Left lung (tissue), 10 donors: ENCODE results near the gene GDPD2. TPM values are rescaled to one million over a fixed set of nuclear protein-coding genes. Genes with fewer than 3 reads are reported as not detected.

Experiments used
- ATAC-seq: fragments of 200-7000 bp; cut with Tn5 transposase; one replicate; pipeline ENCODE4 v1.9.1; 2020; ENCODE audit warnings: moderate library complexity
- DNase-seq, 4 donors: peaks; one replicate each; pipeline ENCODE4 v3.0.0-alpha.2; 2013 to 2020
- H3K27ac ChIP-seq, 2 donors: fragments of 200-600 bp; sonication (generic) in 1 of 2; one replicate each; pipeline versions ENCODE4 v1.5.0 to v1.8.0; 2020 to 2021
- H3K27me3 ChIP-seq, 2 donors: fragments of 200-600 bp; sonication (generic) in 1 of 2; one replicate each; pipeline versions ENCODE4 v1.5.0 to v1.8.0; 2020 to 2021
- H3K36me3 ChIP-seq, 2 donors: fragments of 200-600 bp; sonication (generic) in 1 of 2; one replicate each; pipeline versions ENCODE4 v1.5.0 to v1.8.0; 2020 to 2021
- H3K4me1 ChIP-seq, 2 donors: fragments of 200-600 bp; one replicate each; pipeline ENCODE4 v1.8.0; 2021
- H3K4me3 ChIP-seq, 2 donors: fragments of 200-600 bp; sonication (generic) in 1 of 2; one replicate each; pipeline versions ENCODE4 v1.5.0 to v1.8.0; 2020 to 2021; ENCODE audit warnings: mild to moderate bottlenecking in 1 of 2
- H3K9me3 ChIP-seq, 2 donors: fragments of 200-600 bp; sonication (generic) in 1 of 2; one replicate each; pipeline versions ENCODE4 v1.5.0 to v1.8.0; 2020 to 2021
- intact Hi-C, 2 donors: fragments of 100-400 bp; cut with DNase I; formaldehyde crosslinking; loops; one replicate each; pipeline versions ENCODE4 v1.11.2 to v1.14.2; 2022
- polyA plus RNA-seq, 6 donors: library from polyadenylated mRNA; unstranded; fragments of 120-200 nt; gene quantifications; one replicate each; pipeline ENCODE4 v1.2.1, GENCODE V29; 2013; ENCODE audit not compliant: insufficient read length in 6 of 6
- total RNA-seq, 2 donors: library from RNA; stranded (reverse); fragmentation: NEBNext Ultra II Directional; extraction: Animal tissue kit (Norgen Biotek cat#: 25700); gene quantifications; one replicate each; pipeline ENCODE4 v1.2.1, GENCODE V29; 2021
- TF ChIP-seq, protein P1 (sequence below), 2 donors: fragments of 200-600 bp; sonication (generic) in 1 of 2; IDR thresholded peaks; one replicate each; pipeline versions ENCODE4 v1.5.0 to v1.8.0; 2021; ENCODE audit warnings: antibody characterized with exemption in 2 of 2
- donor health status: DM: no; HTN: yes; CAD: no.
- donor health status: DM: no; HTN: no; CAD: no.

GDPD2 gene
- total and polyA plus RNA-seq, 8 donors, result 0.12 to 0.38 (median 0.20) TPM; not detected in 2

DNA sequence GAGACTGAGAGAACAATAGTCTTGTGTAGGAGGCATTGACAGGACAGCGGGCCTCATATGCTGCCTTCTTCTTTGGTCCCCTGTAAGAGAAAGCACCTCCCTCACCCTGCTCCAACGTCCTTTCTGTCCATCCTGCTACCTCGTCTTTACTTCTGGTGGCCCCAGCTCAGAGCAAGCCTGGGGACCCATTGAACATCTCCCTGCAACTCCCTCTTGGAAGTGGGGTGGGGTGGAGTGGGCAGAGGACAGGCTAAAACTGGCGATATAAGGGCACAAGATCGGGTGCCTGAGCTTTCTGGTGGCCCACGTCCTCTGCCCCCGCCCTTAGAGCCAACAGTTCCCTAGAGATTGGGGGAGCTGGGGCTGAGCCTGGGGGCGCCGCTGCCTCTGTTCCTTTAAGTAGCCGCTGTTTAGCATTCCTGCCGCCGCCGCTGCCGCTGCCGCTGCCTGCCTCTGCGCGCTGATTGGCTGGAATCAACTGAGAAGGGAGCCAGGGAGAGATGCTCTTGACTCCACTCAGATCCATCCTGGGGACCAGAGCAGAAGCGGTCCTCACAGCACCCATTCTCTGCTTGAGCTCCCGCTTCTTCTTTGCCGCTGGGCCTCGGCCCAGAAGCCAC lies 21.3 kb downstream of the GDPD2 start, which contains the start of gene DLG3:
DLG3 (plus strand) TSS at position 510 of the 620 bp plus-strand sequence. CDS start 367 bp downstream, outside the sequence.
- H3K9me3 ChIP-seq, result no peaks in the 10 kb centered on the region
- DNase-seq, result peak in 1 of 4 donors; percentile 47
- H3K4me1 ChIP-seq, result no peaks in the 10 kb centered on the region
- H3K27me3 ChIP-seq, result peaks cover 39 to 47% of the 10 kb centered on the region in 2 donors
- intact Hi-C loops, result no loop called here
- no peaks in the 10 kb centered on the region for H3K36me3 ChIP-seq
- peak; percentile 41 for ATAC-seq
- no peak within 1 kb of the TSS for H3K27ac ChIP-seq
- TF ChIP-seq, protein P1, sequence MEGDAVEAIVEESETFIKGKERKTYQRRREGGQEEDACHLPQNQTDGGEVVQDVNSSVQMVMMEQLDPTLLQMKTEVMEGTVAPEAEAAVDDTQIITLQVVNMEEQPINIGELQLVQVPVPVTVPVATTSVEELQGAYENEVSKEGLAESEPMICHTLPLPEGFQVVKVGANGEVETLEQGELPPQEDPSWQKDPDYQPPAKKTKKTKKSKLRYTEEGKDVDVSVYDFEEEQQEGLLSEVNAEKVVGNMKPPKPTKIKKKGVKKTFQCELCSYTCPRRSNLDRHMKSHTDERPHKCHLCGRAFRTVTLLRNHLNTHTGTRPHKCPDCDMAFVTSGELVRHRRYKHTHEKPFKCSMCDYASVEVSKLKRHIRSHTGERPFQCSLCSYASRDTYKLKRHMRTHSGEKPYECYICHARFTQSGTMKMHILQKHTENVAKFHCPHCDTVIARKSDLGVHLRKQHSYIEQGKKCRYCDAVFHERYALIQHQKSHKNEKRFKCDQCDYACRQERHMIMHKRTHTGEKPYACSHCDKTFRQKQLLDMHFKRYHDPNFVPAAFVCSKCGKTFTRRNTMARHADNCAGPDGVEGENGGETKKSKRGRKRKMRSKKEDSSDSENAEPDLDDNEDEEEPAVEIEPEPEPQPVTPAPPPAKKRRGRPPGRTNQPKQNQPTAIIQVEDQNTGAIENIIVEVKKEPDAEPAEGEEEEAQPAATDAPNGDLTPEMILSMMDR (IDR thresholded peaks at IDR 0.05), result no peak
- H3K4me3 ChIP-seq, result no peak within 1 kb of the TSS

DNA sequence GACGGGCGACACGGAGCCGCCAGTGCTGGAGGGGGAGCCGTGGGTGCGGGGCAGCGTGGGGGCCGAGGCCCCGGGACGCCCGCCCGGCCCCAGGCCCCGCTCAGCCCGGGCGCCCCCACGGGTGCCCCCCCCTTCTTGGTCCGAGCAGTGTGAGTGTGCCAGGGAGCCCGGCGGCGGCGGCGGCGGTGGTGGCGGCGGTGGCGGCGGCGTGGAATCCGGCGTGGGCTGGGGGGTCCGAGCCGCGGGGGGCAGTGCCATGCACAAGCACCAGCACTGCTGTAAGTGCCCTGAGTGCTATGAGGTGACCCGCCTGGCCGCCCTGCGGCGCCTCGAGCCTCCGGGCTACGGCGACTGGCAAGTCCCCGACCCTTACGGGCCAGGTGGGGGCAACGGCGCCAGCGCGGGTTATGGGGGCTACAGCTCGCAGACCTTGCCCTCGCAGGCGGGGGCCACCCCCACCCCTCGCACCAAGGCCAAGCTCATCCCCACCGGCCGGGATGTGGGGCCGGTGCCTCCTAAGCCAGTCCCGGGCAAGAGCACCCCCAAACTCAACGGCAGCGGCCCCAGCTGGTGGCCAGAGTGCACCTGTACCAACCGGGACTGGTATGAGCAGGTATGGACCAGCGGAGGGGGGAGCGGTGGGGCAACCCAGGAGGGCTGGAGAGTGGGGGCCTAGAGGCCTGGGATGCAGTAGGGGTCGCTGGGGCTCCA lies 22.0 kb downstream of the GDPD2 start:
- Histone ChIP-seq H3K9me3 (no peaks in the 10 kb centered on the region), H3K27ac (no peak overlapping the region), H3K27me3 (peaks cover 39 to 47% of the 10 kb centered on the region in 2 donors), H3K36me3 (no peaks in the 10 kb centered on the region), H3K4me1 (no peaks in the 10 kb centered on the region), H3K4me3 (no peak overlapping the region)
- DNase-seq, result peak in 1 of 4 donors; percentile 51
- TF ChIP-seq, protein P1 (IDR thresholded peaks at IDR 0.05), result no peak
- ATAC-seq, result no peak
- intact Hi-C loops, result no loop called here

DNA sequence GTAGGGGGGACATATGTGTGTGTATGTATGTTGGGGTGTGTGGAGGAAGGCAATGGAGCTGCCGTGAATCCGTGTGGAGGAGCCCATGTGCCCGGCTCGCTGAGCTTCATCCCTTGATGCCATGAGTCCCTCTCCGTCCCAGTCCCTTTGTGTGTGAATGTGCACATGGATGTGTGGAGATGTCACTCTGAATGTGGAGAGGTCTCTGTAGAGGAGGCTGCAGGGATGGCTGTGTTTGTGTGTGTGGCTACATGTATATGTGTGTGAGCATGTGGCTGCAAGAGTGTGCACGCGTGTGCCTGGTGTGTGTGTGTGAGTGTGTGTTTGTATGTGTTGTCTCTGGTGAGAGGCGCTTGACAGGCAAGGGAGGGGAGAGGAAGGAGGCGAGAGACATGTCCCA lies 22.8 kb downstream of the GDPD2 start:
- H3K27me3 ChIP-seq, result peaks cover 39 to 47% of the 10 kb centered on the region in 2 donors
- intact Hi-C loops, result no loop called here
- ATAC-seq, result no peak
- H3K27ac ChIP-seq, result no peak overlapping the region
- H3K4me3 ChIP-seq, result no peak overlapping the region
- H3K4me1 ChIP-seq, result no peaks in the 10 kb centered on the region
- TF ChIP-seq, protein P1 (IDR thresholded peaks at IDR 0.05), result no peak
- no peak for DNase-seq
- no peaks in the 10 kb centered on the region for H3K36me3 ChIP-seq
- no peaks in the 10 kb centered on the region for H3K9me3 ChIP-seq

DNA sequence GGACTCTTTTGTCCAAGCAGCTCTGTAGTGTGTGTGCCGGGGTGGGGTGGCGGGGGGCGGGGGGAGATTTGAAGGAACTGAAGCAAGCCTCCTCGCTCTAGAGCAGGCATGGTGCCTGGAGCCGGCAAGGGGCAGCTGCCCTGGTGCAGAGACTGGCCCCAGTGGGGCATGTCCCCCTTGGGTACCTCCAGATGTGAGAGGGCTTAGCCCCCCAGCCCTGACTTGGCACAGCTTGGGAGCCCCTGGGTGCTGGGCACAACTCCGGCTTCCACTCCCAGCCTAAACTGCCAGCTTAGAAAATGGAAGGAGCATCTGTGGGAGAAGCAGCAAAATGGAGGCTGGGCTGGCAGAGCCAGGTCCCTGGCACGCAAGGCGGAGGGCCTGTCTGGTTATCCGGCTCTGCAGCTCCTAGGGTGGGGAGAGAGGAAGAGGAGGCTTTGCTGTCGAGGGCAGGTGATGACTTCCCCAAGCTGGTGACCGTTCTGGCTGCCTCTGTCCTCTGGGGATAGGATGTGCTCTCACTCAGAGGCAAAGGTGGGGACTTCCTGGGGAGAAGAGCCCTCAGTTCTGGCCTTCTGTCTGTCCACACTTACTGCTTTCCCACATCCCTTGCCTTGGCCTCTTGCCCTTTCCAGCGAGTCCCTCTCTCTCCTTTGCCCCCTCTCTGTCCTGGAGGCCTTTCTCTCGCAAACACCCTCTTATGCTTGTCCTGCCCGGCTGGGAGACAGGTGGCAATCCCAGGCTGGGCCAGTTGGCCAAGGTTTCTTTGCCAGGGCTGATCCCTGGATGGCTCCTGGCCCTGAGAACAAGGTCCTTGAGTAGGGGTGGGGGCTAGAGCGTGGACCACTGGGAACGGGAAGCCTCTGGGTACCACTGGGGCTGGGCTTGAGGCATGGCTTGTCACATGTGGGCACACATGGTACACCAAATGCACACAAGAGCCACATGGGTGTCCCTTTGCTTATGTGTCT lies 23.6 kb downstream of the GDPD2 start:
- DNase-seq (no peak), ATAC-seq (no peak)
- Histone ChIP-seq H3K4me3 (no peak overlapping the region), H3K27me3 (peaks cover 35 to 47% of the 10 kb centered on the region in 2 donors), H3K27ac (no peak overlapping the region), H3K4me1 (no peaks in the 10 kb centered on the region), H3K9me3 (no peaks in the 10 kb centered on the region), H3K36me3 (no peaks in the 10 kb centered on the region)
- intact Hi-C loops, result no loop called here
- TF ChIP-seq, protein P1 (IDR thresholded peaks at IDR 0.05), result no peak
